Omental fat pad (tissue), 4 donors: ENCODE data around the gene REM2. TPM values are rescaled to one million over a fixed set of nuclear protein-coding genes. Genes with fewer than 3 reads are reported as not detected.

ENCODE experiments used
- ATAC-seq: fragments of 150-250 bp; one replicate; pipeline ENCODE4 v1.9.1; 2016; ENCODE audit warnings: mild to moderate bottlenecking, moderate library complexity; ENCODE audit not compliant: low FRiP score
- DNase-seq: peaks from one replicate; pipeline ENCODE4 v3.0.0-alpha.2; 2019; ENCODE audit warnings: low spot score
- CTCF ChIP-seq, 3 donors: fragments of 450-650 bp; IDR thresholded peaks; one replicate each; pipeline ENCODE4 v1.5.1; 2016 to 2017; ENCODE audit warnings: antibody characterized with exemption in 3 of 3, mild to moderate bottlenecking in 3 of 3, moderate library complexity in 2 of 3
- total RNA-seq, 4 donors: library from RNA; depleted of rRNA; stranded (reverse); fragments of >200 nt; gene quantifications; one replicate each; pipeline ENCODE4 v1.1.0, GENCODE V29; 2016

REM2 gene
- total RNA-seq, 4 donors from 2014 or later, result 0.24 to 3.3 (median 1.0) TPM

DNA sequence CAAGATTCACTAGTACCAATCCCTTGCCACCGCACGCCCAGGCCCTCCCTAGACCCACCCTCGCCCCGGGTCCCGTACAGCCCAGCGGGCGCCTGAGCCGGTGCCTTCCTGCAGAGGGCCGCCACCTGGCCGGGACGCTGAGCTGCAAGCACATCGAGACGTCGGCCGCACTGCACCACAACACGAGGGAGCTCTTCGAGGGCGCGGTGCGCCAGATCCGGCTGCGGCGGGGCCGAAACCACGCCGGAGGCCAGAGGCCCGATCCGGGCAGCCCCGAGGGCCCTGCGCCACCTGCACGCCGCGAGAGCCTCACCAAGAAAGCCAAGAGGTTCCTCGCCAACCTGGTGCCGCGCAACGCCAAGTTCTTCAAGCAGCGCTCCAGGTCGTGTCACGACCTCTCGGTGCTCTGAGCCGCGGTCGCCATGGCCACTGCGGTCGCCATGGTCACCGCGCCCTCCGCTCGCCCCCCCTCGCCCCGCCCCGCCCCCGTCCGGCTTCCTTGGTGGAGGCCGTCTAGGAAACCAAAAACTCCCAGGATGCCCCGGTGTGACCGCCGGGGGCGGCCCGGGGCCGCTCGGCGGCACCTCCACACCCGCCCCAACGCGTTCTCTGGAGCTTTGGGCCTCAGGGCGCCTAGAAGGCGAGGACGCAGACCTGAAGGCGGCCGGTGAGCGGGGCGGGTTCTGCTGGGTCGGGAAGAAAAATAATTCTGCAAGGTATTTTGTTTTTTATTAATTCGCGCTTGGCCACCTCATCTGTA is 3.7 kb downstream of the REM2 start:
- no peak for TF ChIP-seq CTCF (IDR thresholded peaks at IDR 0.05)
- ATAC-seq, result peak; percentile 61
- no peak for DNase-seq

DNA sequence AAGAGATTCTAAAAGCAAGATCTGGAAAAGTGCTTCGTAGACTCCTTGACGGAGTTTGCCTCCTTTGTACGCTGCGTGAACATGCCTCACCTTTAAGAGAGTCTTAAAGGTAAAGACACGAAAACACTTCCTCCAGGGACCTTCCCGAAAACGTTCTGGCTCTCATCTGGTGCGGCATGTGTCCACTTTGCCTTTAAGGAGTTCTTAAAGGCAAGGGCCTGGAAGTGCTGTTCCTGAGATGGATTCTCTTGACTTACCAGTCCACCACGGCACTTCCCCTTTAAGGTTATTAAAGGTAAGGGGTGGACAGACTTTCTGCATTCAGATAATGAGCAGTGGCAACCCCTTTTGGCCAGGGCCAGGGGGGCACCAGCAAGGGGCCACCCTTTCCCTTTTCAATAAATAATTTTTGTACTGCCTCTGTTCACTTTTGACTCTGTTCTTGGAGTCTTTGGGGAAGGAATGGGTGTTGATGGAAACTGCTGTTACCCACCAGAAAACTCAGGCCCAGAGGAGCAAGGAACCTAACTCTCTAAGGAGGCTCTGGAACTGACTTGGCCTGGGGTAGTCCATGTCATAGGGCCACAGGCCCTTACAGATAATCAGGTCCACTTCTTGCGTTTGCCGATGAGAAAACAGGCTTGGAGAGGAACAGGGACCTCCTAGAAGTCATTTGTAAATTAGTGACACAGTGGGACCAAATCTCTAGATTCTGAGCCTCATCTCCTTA is 4.4 kb downstream of the REM2 start:
- DNase-seq (no peak), ATAC-seq (peak; percentile 84)
- no peak for TF ChIP-seq CTCF (IDR thresholded peaks at IDR 0.05)

DNA sequence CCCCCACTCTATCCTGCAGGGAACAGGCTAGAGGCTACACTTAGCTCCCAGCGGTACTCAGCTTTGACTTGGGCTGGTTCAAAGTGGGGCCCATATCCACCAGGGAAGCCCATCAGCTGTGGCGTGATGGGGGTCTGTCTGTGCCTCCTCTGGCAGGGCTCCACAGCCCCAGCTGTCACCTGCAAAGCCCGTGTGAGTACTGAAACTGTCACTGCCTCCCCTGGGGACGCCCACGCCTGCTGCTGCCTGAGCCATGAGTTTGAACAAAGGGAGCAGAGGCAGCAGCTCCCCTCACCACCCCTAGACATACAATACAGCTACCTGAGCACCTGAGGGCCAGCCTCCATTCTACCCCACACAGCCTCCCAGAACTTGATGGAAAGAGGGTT is 5.0 kb downstream of the REM2 start:
- no peak for TF ChIP-seq CTCF (IDR thresholded peaks at IDR 0.05)
- no peak for DNase-seq
- ATAC-seq, result no peak

DNA sequence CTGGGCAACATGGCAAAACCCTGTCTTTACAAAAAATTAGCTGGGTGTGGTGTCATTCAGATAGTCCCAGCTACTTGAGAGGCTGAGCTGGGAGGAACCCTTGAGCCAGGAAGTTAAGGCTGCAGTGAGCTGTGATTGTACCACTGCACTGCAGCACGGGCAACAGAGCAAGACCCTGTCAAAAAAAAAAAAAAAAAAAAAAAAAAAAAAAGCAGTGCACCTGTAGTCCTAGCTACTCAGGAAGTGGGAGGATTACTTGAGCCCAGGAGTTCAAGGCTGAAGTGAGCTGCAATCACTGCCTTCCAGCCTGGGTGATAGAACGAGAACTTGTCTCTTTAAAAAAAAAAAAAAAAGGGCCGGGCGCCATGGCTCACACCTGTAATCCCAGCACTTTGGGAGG is 5.6 kb downstream of the REM2 start:
- ATAC-seq (no peak), DNase-seq (no peak)
- no peak for TF ChIP-seq CTCF (IDR thresholded peaks at IDR 0.05)

GRCh38 chr14:22890416-22890815 is 7.4 kb downstream of the REM2 start:
- no peak for TF ChIP-seq CTCF (IDR thresholded peaks at IDR 0.05)
- DNase-seq (no peak), ATAC-seq (no peak)

- no peak for TF ChIP-seq CTCF (IDR thresholded peaks at IDR 0.05)
- DNase-seq (no peak), ATAC-seq (no peak)
Observed at GRCh38 chr14:22892488-22892887, 9.5 kb downstream of the REM2 start.

DNA sequence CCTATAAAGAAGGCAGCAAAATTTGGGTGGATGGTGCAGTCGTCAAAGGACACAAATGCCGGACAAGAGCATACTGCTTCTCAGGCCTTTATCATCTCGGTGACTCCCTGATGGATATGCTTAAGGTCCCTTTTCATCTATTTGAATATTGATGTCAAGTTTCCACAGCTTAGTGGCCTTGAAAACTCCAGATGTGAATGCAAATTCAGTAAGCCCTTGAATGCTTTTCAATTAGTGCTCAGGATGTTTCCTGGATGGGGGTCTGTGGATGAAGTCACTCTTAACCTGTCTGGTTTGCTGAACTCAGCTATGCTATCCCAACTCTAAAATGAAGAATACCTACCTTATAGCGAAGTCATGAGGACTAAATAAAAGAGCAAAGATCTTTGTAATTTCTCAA is 10.7 kb downstream of the REM2 start:
- no peak for TF ChIP-seq CTCF (IDR thresholded peaks at IDR 0.05)
- DNase-seq (no peak), ATAC-seq (no peak)
